ENCODE results near the gene DHDDS. TPM values are rescaled to one million over a fixed set of nuclear protein-coding genes. Genes with fewer than 3 reads are reported as not detected.

Gene DHDDS
- total and polyA plus RNA-seq, 2 of the 13 experiments (the other 11 are each of a cell fraction or from before 2014, with no cell fraction given) = 18.9 to 28.3 TPM

DNA sequence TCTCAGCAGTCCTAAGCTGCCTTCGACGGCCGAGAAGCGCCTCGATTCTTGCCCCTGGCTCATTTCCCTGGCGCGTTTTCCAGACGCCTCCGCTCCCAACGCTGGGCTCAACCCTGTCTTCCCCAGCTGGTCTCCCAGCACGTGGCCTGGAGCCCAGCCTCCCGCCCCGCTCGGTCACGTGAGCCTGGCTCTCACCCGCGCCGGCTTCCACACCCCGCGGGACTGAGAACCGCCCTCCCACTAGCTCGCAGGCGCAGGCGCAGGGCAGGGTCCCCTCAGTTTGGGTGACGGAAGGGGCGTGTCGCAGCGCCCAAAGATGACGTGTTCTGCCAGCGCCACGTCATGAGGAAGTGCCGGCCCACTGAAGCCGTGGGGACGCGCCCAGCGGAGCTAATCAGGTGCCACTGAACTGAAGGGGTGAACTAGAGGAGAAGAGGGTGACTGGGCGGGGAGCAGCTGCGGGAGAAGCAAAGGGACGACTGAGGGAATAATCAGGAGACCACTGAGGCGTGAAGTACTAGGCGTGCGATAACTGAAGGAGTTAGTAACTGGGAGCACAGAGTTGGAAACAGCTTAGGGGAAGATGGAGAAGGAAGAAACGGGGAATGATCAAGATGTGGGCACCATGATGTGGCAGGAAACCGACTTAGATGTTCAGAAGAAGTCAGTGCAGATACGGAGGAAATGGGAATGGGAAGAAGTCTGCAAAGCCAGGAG, at the start of gene DHDDS (continued):
- no peak for TF ChIP-seq ZNF782 (CRISPR knock-in tag; IDR thresholded peaks at IDR 0.05; ENCODE audit: borderline replicate concordance)
- no peak for TF ChIP-seq SCMH1 (CRISPR knock-in tag; IDR thresholded peaks at IDR 0.05; ENCODE audit: borderline replicate concordance)
- TF ChIP-seq ZFP1 (CRISPR knock-in tag; IDR thresholded peaks at IDR 0.05) = peak; percentile 59; the same call in 1 of the 2 replicates
- TF ChIP-seq ZNF740 (CRISPR knock-in tag; IDR thresholded peaks at IDR 0.05) = peak; percentile 50; the same call in 1 of the 2 replicates
- TF ChIP-seq TBX3 (IDR thresholded peaks at IDR 0.05; ENCODE audit: borderline replicate concordance) = peak; percentile 60; the same call in 1 of the 2 replicates
- peak; percentile 56; the same call in 1 of the 2 replicates for TF ChIP-seq ZNF143 (CRISPR knock-in tag; IDR thresholded peaks at IDR 0.05)
- no peak for TF ChIP-seq GATA4 (IDR thresholded peaks at IDR 0.05; ENCODE audit: borderline replicate concordance, low read depth)
- peak; percentile 86 for TF ChIP-seq ZBTB7B (CRISPR knock-in tag; IDR thresholded peaks at IDR 0.05)
- TF ChIP-seq HOXA7 (CRISPR knock-in tag; IDR thresholded peaks at IDR 0.05) = 0 out of 2 replicates have a peak, but pooled peaks have one; percentile 85
- peak; percentile 95 for TF ChIP-seq ZNF253 (CRISPR knock-in tag; IDR thresholded peaks at IDR 0.05; ENCODE audit: borderline replicate concordance)
- peak; percentile 99 for TF ChIP-seq SAP130 (CRISPR knock-in tag; IDR thresholded peaks at IDR 0.05; ENCODE audit: low read depth)
- TF ChIP-seq, protein P1, sequence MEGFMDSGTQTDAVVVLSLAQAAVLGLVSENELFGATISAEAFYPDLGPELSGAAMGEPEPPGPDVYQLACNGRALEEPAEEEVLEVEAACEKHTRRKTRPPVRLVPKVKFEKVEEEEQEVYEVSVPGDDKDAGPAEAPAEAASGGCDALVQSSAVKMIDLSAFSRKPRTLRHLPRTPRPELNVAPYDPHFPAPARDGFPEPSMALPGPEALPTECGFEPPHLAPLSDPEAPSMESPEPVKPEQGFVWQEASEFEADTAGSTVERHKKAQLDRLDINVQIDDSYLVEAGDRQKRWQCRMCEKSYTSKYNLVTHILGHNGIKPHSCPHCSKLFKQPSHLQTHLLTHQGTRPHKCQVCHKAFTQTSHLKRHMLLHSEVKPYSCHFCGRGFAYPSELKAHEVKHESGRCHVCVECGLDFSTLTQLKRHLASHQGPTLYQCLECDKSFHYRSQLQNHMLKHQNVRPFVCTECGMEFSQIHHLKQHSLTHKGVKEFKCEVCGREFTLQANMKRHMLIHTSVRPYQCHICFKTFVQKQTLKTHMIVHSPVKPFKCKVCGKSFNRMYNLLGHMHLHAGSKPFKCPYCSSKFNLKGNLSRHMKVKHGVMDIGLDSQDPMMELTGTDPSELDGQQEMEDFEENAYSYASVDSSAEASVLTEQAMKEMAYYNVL (CRISPR knock-in tag; IDR thresholded peaks at IDR 0.05; ENCODE audit: borderline replicate concordance) = peak; percentile 86
- TF ChIP-seq SMARCE1 (IDR thresholded peaks at IDR 0.05; ENCODE audit: borderline replicate concordance) = no peak
- peak; percentile 98 for TF ChIP-seq ZMAT3 (CRISPR knock-in tag; conservative IDR thresholded peaks at IDR 0.05)
- TF ChIP-seq ZNF652 (CRISPR knock-in tag; IDR thresholded peaks at IDR 0.05; ENCODE audit: borderline replicate concordance, low read depth) = no peak
- TF ChIP-seq IKZF5 (CRISPR knock-in tag; IDR thresholded peaks at IDR 0.05) = peak; percentile 90
- peak; percentile 88 for TF ChIP-seq MEF2D (CRISPR knock-in tag; IDR thresholded peaks at IDR 0.05)
- peak; percentile 95 for TF ChIP-seq ELF4 (CRISPR knock-in tag; IDR thresholded peaks at IDR 0.05; ENCODE audit: borderline replicate concordance)
- TF ChIP-seq PPARG (CRISPR knock-in tag; conservative IDR thresholded peaks at IDR 0.05) = peak; percentile 84
- TF ChIP-seq, protein P2, sequence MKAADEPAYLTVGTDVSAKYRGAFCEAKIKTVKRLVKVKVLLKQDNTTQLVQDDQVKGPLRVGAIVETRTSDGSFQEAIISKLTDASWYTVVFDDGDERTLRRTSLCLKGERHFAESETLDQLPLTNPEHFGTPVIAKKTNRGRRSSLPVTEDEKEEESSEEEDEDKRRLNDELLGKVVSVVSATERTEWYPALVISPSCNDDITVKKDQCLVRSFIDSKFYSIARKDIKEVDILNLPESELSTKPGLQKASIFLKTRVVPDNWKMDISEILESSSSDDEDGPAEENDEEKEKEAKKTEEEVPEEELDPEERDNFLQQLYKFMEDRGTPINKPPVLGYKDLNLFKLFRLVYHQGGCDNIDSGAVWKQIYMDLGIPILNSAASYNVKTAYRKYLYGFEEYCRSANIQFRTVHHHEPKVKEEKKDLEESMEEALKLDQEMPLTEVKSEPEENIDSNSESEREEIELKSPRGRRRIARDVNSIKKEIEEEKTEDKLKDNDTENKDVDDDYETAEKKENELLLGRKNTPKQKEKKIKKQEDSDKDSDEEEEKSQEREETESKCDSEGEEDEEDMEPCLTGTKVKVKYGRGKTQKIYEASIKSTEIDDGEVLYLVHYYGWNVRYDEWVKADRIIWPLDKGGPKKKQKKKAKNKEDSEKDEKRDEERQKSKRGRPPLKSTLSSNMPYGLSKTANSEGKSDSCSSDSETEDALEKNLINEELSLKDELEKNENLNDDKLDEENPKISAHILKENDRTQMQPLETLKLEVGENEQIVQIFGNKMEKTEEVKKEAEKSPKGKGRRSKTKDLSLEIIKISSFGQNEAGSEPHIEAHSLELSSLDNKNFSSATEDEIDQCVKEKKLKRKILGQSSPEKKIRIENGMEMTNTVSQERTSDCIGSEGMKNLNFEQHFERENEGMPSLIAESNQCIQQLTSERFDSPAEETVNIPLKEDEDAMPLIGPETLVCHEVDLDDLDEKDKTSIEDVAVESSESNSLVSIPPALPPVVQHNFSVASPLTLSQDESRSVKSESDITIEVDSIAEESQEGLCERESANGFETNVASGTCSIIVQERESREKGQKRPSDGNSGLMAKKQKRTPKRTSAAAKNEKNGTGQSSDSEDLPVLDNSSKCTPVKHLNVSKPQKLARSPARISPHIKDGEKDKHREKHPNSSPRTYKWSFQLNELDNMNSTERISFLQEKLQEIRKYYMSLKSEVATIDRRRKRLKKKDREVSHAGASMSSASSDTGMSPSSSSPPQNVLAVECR (CRISPR knock-in tag; IDR thresholded peaks at IDR 0.05; ENCODE audit: borderline replicate concordance) = peak; percentile 98
- peak; percentile 96 for TF ChIP-seq FOXK1 (CRISPR knock-in tag; IDR thresholded peaks at IDR 0.05; ENCODE audit: borderline replicate concordance, low read depth)
